ENCODE measurements around the gene PNMA6E. TPM values are rescaled to one million over a fixed set of nuclear protein-coding genes. Genes with fewer than 3 reads are reported as not detected.
"Not testable (repeated sequence)": the region's sequence is repeated elsewhere in the genome, so short reads cannot be mapped to it uniquely, and the experiment has no call there.

PNMA6E gene
- total RNA-seq, 6 donors from 2014 or later = 0.09 to 0.44 (median 0.10) TPM; not detected in 3

DNA sequence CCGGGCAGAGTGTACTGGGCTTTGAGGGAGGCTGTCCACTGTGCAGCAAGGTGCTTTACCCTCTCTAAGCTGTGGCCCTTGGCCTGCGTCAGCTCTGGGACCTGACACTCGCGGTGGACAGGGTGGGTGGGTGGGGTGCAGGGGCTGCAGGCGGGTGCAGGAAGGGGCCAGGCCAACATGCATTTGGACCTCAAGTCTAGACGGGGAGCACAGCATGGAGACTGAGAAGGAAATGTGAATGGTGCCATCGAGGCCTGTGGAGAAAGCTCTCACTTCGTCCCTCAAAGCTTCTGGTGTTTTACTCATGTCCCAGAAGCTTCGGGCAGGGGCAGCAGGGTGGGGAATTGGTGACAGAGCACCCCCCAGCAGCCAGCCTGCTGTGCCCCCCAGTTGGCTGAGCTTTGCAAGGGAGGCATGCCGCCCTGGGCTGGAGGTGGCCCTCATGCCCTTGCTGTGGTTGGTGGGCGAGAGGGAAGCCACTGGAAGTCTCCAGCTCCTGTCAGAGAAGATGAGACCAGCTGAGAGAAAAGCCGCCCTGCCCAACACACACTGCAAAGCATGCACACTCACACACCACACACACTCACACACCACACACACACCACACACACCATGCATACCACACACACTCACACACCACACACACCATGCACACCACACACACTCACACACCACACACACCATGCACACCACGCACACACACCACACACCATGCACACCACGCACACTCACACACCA, 12.3 kb downstream of the PNMA6E start:
- 86% methylated on average over 13 of the region's 14 CpGs; no CpG with 5 or more reads in 1 of the 2 donors for WGBS, 2 donors
- H3K9me3 ChIP-seq = no peaks in the 10 kb centered on the region
- DNase-seq = peak in 1 of 2 donors; percentile 10
- no peaks in the 10 kb centered on the region for H3K27me3 ChIP-seq
- no peak overlapping the region for H3K4me3 ChIP-seq
- no peak overlapping the region for H3K27ac ChIP-seq
- H3K36me3 ChIP-seq = no peaks in the 10 kb centered on the region
- no peak for ATAC-seq (ENCODE audit: low FRiP score in 2 of 2)
- TF ChIP-seq POLR2AphosphoS5 (IDR thresholded peaks at IDR 0.05) (no peak), POLR2A (IDR thresholded peaks at IDR 0.05) (no peak), EP300 (IDR thresholded peaks at IDR 0.05) (no peak)
- TF ChIP-seq, protein P1, sequence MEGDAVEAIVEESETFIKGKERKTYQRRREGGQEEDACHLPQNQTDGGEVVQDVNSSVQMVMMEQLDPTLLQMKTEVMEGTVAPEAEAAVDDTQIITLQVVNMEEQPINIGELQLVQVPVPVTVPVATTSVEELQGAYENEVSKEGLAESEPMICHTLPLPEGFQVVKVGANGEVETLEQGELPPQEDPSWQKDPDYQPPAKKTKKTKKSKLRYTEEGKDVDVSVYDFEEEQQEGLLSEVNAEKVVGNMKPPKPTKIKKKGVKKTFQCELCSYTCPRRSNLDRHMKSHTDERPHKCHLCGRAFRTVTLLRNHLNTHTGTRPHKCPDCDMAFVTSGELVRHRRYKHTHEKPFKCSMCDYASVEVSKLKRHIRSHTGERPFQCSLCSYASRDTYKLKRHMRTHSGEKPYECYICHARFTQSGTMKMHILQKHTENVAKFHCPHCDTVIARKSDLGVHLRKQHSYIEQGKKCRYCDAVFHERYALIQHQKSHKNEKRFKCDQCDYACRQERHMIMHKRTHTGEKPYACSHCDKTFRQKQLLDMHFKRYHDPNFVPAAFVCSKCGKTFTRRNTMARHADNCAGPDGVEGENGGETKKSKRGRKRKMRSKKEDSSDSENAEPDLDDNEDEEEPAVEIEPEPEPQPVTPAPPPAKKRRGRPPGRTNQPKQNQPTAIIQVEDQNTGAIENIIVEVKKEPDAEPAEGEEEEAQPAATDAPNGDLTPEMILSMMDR (IDR thresholded peaks at IDR 0.05) = no peak
- no peaks in the 10 kb centered on the region for H3K4me1 ChIP-seq

DNA sequence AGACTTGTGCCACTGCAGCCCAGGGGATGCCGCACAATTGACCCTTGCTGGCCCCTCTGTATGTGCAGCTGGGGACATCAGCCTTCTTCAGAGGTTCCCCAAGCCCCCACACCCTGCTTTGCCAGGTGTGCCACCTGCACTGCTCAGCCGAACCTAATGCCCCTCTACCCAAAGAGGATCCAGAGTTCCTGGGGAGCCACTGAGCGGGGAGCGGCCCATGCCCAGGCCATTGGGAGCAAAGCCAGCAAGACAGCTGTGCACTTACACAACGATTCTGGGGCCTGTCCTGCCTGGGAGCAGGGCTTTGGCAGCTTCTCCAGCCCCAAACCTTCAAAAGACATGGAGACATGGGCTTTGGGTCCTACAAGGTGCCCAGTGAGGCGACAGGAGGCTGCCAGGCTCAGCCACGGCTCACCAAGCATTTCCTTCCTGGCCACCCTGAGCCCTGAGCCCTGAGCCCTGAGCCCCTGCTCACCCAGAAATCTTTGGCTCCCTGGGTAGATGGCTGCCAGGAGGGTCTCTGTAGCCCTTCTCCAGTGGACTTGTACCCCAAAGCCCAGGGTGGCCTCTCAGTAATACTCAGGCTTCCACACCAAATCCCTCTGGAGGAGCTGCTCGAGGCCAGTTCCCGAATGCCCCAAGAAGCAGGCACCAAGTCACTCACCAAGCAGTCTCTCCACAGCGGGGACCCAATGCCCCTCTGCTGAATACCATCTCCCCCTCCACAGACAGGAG, 13.0 kb downstream of the PNMA6E start:
- H3K27me3 ChIP-seq = no peaks in the 10 kb centered on the region
- peak in 1 of 2 donors; percentile 19 for ATAC-seq (ENCODE audit: low FRiP score in 2 of 2)
- TF ChIP-seq POLR2A (IDR thresholded peaks at IDR 0.05) = no peak
- TF ChIP-seq, protein P1 (IDR thresholded peaks at IDR 0.05) = no peak
- no peak for TF ChIP-seq POLR2AphosphoS5 (IDR thresholded peaks at IDR 0.05)
- no peak for TF ChIP-seq EP300 (IDR thresholded peaks at IDR 0.05)
- H3K4me3 ChIP-seq = no peak overlapping the region
- no peaks in the 10 kb centered on the region for H3K9me3 ChIP-seq
- 87% methylated on average over 10 of the region's 10 CpGs; no CpG with 5 or more reads in 1 of the 2 donors for WGBS, 2 donors
- no peaks in the 10 kb centered on the region for H3K4me1 ChIP-seq
- no peak overlapping the region for H3K27ac ChIP-seq
- no peaks in the 10 kb centered on the region for H3K36me3 ChIP-seq
- DNase-seq = no peak

- no peaks in the 10 kb centered on the region for H3K9me3 ChIP-seq
- 70% methylated on average over 5 of the region's 5 CpGs; no CpG with 5 or more reads in 1 of the 2 donors for WGBS, 2 donors
- H3K4me3 ChIP-seq = no peak overlapping the region
- DNase-seq = no peak
- ATAC-seq (ENCODE audit: low FRiP score in 2 of 2) = no peak
- no peaks in the 10 kb centered on the region for H3K27me3 ChIP-seq
- no peaks in the 10 kb centered on the region for H3K36me3 ChIP-seq
- H3K27ac ChIP-seq = no peak overlapping the region
- no peaks in the 10 kb centered on the region for H3K4me1 ChIP-seq
- TF ChIP-seq, protein P1 (IDR thresholded peaks at IDR 0.05) = no peak
- TF ChIP-seq POLR2A (IDR thresholded peaks at IDR 0.05) (no peak), EP300 (IDR thresholded peaks at IDR 0.05) (no peak), POLR2AphosphoS5 (IDR thresholded peaks at IDR 0.05) (no peak)
These were observed 13.8 kb downstream of the PNMA6E start for GRCh38 chrX:153387345-153387744.

GRCh38 chrX:153386097-153386496, 15.1 kb downstream of the PNMA6E start:
- no peak overlapping the region for H3K27ac ChIP-seq
- ATAC-seq (ENCODE audit: low FRiP score in 2 of 2) = no peak
- no peaks in the 10 kb centered on the region for H3K36me3 ChIP-seq
- no peak for DNase-seq
- H3K4me3 ChIP-seq = no peak overlapping the region
- no peaks in the 10 kb centered on the region for H3K4me1 ChIP-seq
- WGBS, 2 donors = 73 to 74% methylated on average over 5 of the region's 5 CpGs
- TF ChIP-seq POLR2AphosphoS5 (IDR thresholded peaks at IDR 0.05) = no peak
- no peak for TF ChIP-seq EP300 (IDR thresholded peaks at IDR 0.05)
- no peak for TF ChIP-seq POLR2A (IDR thresholded peaks at IDR 0.05)
- TF ChIP-seq, protein P1 (IDR thresholded peaks at IDR 0.05) = no peak
- no peaks in the 10 kb centered on the region for H3K27me3 ChIP-seq
- no peaks in the 10 kb centered on the region for H3K9me3 ChIP-seq

DNA sequence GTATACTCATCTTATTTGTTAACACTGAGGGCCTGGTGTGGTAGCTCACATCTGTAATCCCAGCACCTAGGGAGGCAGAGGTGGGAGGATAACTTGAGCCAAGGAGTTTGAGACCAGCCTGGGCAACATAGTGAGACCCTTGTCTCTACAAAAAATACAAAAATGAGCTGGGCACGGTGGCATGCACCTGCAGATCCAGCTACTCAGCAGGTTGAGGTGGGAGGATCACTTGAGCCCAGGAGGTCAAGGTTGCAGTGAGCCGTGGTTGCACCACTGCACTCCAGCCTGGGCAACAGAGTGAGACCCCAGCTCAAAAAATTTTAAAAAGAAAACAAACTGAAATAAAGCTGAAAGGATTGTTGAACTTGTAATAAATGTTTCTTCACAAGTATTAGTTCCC, 16.2 kb downstream of the PNMA6E start:
- 75 to 76% methylated on average over 1 to 2 of the region's 2 CpGs for WGBS, 2 donors
- not testable (repeated sequence) for H3K27ac ChIP-seq, H3K27me3 ChIP-seq

More for the DNA sequence above, 16.2 kb downstream of the PNMA6E start:
- H3K4me1 ChIP-seq; DNase-seq; H3K36me3 ChIP-seq; H3K9me3 ChIP-seq; H3K4me3 ChIP-seq; ATAC-seq (ENCODE audit: low FRiP score in 2 of 2): not testable (repeated sequence)

All from upper lobe of left lung (tissue), 6 donors.